Hepatocyte (in vitro differentiated cells): Measurements from ENCODE around the gene ANXA7. TPM values are rescaled to one million over a fixed set of nuclear protein-coding genes. Genes with fewer than 3 reads are reported as not detected.

Experiments used
- DNase-seq: peaks from one replicate; pipeline ENCODE4 v3.0.0-alpha.2; 2016; ENCODE audit warnings: low spot score
- H2AFZ ChIP-seq: fragments of 200-600 bp; sonication (generic); 2 replicates; pipeline ENCODE4 v1.6.0; 2016; ENCODE audit warnings: antibody characterized with exemption, mild to moderate bottlenecking
- H3K27ac ChIP-seq: fragments of 200-600 bp; sonication (generic); 2 replicates; pipeline ENCODE4 v1.5.1; 2016; ENCODE audit warnings: mild to moderate bottlenecking
- H3K27me3 ChIP-seq: fragments of 200-600 bp; sonication (generic); 2 replicates; pipeline ENCODE4 v1.6.1; 2016
- H3K36me3 ChIP-seq: fragments of 200-600 bp; sonication (generic); replicated peaks from 2 replicates; pipeline ENCODE4 v1.5.1; 2016; ENCODE audit warnings: low read depth; ENCODE audit not compliant: insufficient read depth
- H3K4me1 ChIP-seq: fragments of 200-600 bp; sonication (generic); 2 replicates; pipeline ENCODE4 v1.5.1; 2016; ENCODE audit warnings: mild to moderate bottlenecking, moderate library complexity; ENCODE audit not compliant: insufficient read depth
- H3K4me2 ChIP-seq: fragments of 200-600 bp; sonication (generic); 2 replicates; pipeline ENCODE4 v1.6.0; 2016
- H3K4me3 ChIP-seq: fragments of 200-600 bp; sonication (generic); 2 replicates; pipeline ENCODE4 v1.5.1; 2016; ENCODE audit warnings: mild to moderate bottlenecking
- H3K79me2 ChIP-seq: fragments of 200-600 bp; sonication (generic); 2 replicates; pipeline ENCODE4 v1.6.0; 2017; ENCODE audit warnings: mild to moderate bottlenecking
- H3K9me2 ChIP-seq: fragments of 200-600 bp; sonication (generic); replicated peaks from 2 replicates; pipeline ENCODE4 v1.6.0; 2017; ENCODE audit warnings: mild to moderate bottlenecking; ENCODE audit not compliant: insufficient read depth
- H3K9me3 ChIP-seq: fragments of 200-600 bp; sonication (generic); 2 replicates; pipeline ENCODE4 v1.5.1; 2016; ENCODE audit warnings: low read depth, mild to moderate bottlenecking
- H4K20me1 ChIP-seq: fragments of 200-600 bp; sonication (generic); 2 replicates; pipeline ENCODE4 v1.6.0; 2016; ENCODE audit warnings: mild to moderate bottlenecking; ENCODE audit not compliant: insufficient read depth, poor library complexity, severe bottlenecking
- EZH2 ChIP-seq: fragments of 200-600 bp; sonication (generic); IDR thresholded peaks from 2 replicates; pipeline ENCODE4 v1.6.1; 2016; ENCODE audit warnings: antibody characterized with exemption, mild to moderate bottlenecking, borderline replicate concordance
- EZH2phosphoT487 ChIP-seq: fragments of 200-600 bp; sonication (generic); IDR thresholded peaks from one replicate; pipeline ENCODE4 v1.6.1; 2018; ENCODE audit warnings: antibody characterized with exemption, mild to moderate bottlenecking, low read depth, moderate library complexity; ENCODE audit not compliant: unreplicated experiment, severe bottlenecking
- WGBS: methylation state at CpG from one replicate; pipeline ENCODE4 v1.1.6; 2016; ENCODE audit warnings: low lambda C conversion rate; ENCODE audit errors: missing lambda C conversion rate; 5-methylcytosine and 5-hydroxymethylcytosine counted together
- polyA plus RNA-seq: library from polyadenylated mRNA; unstranded; fragments of >200 nt; fragmentation: Nextera tagmentation; extraction: Ambion mirVana; gene quantifications from 2 replicates; pipeline ENCODE4 v1.2.1, GENCODE V29; 2016
- total RNA-seq: library from RNA; depleted of rRNA; stranded (reverse); fragments of >200 nt; gene quantifications from 2 replicates; pipeline ENCODE4 v1.2.3, GENCODE V29; 2014
- TF ChIP-seq, protein P1 (sequence below): fragments of 200-600 bp; sonication (generic); IDR thresholded peaks from 2 replicates; pipeline ENCODE4 v1.5.1; 2016; ENCODE audit warnings: antibody characterized with exemption, mild to moderate bottlenecking; ENCODE audit not compliant: poor library complexity

Gene ANXA7
- total and polyA plus RNA-seq, 2 experiments from 2014 or later = 88.8 to 90.7 TPM

DNA sequence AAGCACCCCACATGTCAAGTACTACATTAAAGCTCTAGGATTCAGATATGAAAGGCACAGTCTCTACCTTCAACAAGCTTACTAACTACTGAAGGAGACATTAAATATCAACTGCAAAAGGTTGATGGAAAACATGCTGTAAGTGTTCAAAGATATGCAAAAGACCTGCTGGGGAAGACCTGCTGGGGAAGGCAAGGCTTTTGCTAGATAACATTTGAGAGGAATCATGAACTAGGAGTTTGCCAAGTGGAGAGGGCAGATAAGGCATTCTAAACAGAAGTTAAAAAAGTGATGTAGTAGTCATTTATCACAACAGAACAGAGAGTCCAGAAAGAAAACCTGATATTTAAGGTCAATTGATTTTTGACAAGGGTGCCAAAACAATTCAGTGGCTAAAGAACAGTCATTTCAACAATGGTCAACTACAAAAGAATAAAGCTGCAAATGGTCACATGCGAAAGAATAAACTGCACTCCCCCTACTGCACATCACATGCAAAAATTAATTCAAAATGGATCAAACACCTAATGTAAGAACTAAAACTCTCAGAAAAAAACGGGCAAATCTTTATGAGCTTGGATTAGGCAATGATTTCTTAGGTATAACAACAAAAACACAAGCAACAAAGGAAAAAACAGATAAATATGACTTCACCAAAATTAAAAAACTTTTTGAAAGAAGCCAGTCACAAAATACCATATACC, 42.5 kb upstream of the ANXA7 start:
- no peak for DNase-seq

DNA sequence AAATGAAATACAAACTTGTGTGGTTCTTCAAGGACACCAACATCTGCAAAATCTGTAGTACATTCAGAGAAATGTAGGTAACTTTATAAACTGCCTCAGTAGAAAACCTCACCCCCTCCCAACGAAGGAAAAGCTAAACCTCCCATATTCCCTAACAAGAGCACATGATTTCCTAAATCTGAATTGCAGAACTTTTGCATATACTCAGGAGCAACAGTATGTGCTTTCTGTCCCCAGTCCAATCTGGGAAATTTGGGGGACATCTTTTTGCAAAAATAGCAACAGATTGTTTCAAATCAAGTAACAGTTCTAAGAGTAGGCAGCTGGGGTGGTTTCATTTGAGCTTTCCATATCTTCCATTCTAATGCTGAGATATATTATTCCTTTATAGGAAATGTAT, 35.3 kb upstream of the ANXA7 start:
- no peaks in the 10 kb centered on the region for H3K9me2 ChIP-seq
- H2AFZ ChIP-seq = no peak overlapping the region
- no peaks in the 10 kb centered on the region for H4K20me1 ChIP-seq
- H3K79me2 ChIP-seq = no peaks in the 10 kb centered on the region
- 96% methylated on average over 1 of the region's 1 CpG for WGBS
- no peaks in the 10 kb centered on the region for H3K36me3 ChIP-seq
- no peaks in the 10 kb centered on the region for H3K9me3 ChIP-seq
- no peak overlapping the region for H3K27ac ChIP-seq
- H3K4me1 ChIP-seq = no peaks in the 10 kb centered on the region
- no peaks in the 10 kb centered on the region for H3K27me3 ChIP-seq
- no peak for DNase-seq
- H3K4me2 ChIP-seq = no peak overlapping the region
- no peak for TF ChIP-seq EZH2
- H3K4me3 ChIP-seq = no peak overlapping the region

More for the DNA sequence above, 42.5 kb upstream of the ANXA7 start:
- TF ChIP-seq, protein P1, sequence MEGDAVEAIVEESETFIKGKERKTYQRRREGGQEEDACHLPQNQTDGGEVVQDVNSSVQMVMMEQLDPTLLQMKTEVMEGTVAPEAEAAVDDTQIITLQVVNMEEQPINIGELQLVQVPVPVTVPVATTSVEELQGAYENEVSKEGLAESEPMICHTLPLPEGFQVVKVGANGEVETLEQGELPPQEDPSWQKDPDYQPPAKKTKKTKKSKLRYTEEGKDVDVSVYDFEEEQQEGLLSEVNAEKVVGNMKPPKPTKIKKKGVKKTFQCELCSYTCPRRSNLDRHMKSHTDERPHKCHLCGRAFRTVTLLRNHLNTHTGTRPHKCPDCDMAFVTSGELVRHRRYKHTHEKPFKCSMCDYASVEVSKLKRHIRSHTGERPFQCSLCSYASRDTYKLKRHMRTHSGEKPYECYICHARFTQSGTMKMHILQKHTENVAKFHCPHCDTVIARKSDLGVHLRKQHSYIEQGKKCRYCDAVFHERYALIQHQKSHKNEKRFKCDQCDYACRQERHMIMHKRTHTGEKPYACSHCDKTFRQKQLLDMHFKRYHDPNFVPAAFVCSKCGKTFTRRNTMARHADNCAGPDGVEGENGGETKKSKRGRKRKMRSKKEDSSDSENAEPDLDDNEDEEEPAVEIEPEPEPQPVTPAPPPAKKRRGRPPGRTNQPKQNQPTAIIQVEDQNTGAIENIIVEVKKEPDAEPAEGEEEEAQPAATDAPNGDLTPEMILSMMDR = no peak
- TF ChIP-seq EZH2 (no peak), EZH2phosphoT487 (no peak)
- 95% methylated on average over 2 of the region's 2 CpGs for WGBS
- H3K36me3 ChIP-seq = no peaks in the 10 kb centered on the region
- no peaks in the 10 kb centered on the region for H3K4me1 ChIP-seq
- no peak overlapping the region for H3K27ac ChIP-seq
- H3K4me2 ChIP-seq = no peak overlapping the region
- no peak overlapping the region for H2AFZ ChIP-seq
- no peaks in the 10 kb centered on the region for H3K79me2 ChIP-seq
- H3K4me3 ChIP-seq = no peak overlapping the region
- H4K20me1 ChIP-seq = no peaks in the 10 kb centered on the region
- no peaks in the 10 kb centered on the region for H3K27me3 ChIP-seq
- no peaks in the 10 kb centered on the region for H3K9me3 ChIP-seq
- H3K9me2 ChIP-seq = no peaks in the 10 kb centered on the region

DNA sequence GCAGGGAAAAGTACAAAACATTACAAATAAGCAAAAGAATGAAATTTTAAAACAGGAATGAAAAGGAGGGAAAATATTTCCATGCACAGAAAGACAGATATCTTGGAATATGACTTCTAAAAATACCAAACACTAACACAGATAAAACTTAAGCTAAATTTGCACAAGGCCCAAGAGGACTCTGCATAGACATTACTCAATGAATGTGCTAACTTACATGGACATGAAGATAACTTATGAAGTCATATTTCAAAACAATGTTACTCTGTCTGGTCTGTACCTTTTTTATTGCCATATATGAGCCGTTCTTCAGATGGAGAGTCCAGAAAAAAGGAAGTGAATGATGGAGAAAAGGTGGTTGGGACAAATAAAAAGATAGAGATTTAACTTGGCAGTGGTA, 34.5 kb upstream of the ANXA7 start:
- no peaks in the 10 kb centered on the region for H3K9me3 ChIP-seq
- no peak overlapping the region for H3K4me3 ChIP-seq
- no peak overlapping the region for H3K27ac ChIP-seq
- DNase-seq = no peak
- no peak overlapping the region for H3K4me2 ChIP-seq
- no peaks in the 10 kb centered on the region for H3K27me3 ChIP-seq
- no peak overlapping the region for H2AFZ ChIP-seq
- no peaks in the 10 kb centered on the region for H3K36me3 ChIP-seq
- H3K9me2 ChIP-seq = no peaks in the 10 kb centered on the region
- TF ChIP-seq, protein P1 = no peak
- no peak for TF ChIP-seq EZH2phosphoT487
- no peak for TF ChIP-seq EZH2
- no peaks in the 10 kb centered on the region for H4K20me1 ChIP-seq
- H3K79me2 ChIP-seq = no peaks in the 10 kb centered on the region
- H3K4me1 ChIP-seq = no peaks in the 10 kb centered on the region
- 79% methylated on average over 1 of the region's 1 CpG for WGBS

DNA sequence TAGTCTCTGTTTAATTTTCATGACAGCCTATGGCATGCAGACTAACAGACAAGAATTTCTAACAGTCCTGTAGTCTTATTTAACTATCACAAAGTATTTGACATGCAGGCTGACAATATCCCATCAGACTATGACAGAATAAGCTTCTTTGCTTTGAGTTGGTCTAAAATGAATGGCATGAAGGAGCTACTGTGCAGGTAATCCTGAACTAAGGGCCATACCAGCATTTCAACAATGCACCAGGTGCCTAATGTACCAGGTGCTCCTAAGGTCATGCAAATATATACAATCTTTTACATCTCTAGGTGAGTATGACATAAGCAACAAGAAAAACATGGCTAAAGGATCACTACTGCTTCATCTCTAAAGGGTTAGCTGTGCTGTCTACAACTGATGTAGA, 33.1 kb upstream of the ANXA7 start:
- no peak overlapping the region for H3K4me3 ChIP-seq
- no peaks in the 10 kb centered on the region for H3K9me3 ChIP-seq
- H3K4me2 ChIP-seq = no peak overlapping the region
- no peaks in the 10 kb centered on the region for H3K36me3 ChIP-seq
- H3K9me2 ChIP-seq = no peaks in the 10 kb centered on the region
- TF ChIP-seq EZH2 (no peak), EZH2phosphoT487 (no peak)
- TF ChIP-seq, protein P1 = no peak
- H3K4me1 ChIP-seq = no peaks in the 10 kb centered on the region
- H3K79me2 ChIP-seq = no peaks in the 10 kb centered on the region
- H3K27ac ChIP-seq = no peak overlapping the region
- no peak overlapping the region for H2AFZ ChIP-seq
- no peaks in the 10 kb centered on the region for H4K20me1 ChIP-seq
- DNase-seq = no peak
- H3K27me3 ChIP-seq = no peaks in the 10 kb centered on the region
